ENCODE measurements around the gene CASZ1. TPM values are rescaled to one million over a fixed set of nuclear protein-coding genes. Genes with fewer than 3 reads are reported as not detected.

The CASZ1 gene
- polyA plus RNA-seq, 2 of the 4 experiments (the other 2 are of a cell fraction): 0.52 to 1.2 TPM

DNA sequence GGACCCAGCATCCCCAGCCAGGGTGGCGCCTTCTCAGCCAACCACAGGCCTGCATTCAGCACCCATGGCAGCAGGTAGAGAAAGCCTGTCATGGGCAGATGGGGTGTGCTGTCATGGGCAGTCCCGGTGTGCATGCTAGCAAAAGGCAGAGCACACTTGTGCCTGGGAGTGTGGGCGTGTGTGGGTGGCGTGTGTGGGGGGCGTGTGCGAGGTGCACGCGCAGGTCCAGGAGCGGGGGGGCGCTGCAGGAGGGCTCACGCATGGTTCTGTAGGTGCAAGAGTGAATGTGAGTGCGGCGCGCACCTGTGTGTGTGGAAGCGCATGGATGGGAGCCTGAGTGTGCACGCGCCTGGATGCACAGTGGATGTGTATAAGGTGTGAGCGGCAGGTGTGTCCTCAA lies 137.2 kb downstream of the CASZ1 start (continued):
- no peak for TF ChIP-seq NFE2L2 (conservative IDR thresholded peaks at IDR 0.05; ENCODE audit: low read length)
- TF ChIP-seq JUNB (IDR thresholded peaks at IDR 0.05): no peak

DNA sequence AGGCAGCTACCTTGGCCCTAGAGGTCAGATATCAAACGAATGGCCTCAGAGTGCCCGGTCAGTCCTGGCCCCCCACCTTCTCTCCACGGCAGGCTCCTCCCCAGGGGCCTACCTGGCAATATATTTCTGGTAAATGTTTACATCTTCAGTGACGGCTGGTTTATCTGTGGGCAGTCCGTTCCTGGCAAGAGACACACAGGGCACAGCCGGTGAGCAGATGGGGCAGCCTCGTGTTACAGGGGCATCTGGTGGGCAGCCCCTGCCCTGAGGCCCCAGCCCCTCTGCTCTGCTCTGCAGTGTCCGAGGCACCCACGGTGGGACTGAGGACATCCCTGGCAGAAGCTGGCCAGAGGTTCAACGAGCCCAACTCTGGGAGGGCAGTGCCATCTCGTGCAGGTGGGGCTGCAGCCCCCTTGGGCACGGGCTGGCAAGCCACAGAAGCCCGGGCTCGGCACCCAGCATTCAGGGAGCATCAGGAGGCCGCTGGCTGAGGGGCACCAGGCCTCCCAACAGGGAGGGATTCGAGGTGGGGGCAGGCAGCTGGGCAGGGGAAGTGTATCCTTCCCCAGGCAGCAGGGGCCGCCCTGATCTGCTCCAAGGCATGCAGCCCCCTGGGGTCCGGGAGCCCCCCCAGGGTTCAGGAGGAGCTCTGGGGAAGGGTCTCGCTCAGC lies 137.9 kb downstream of the CASZ1 start:
- Histone ChIP-seq H3K27ac (no peak overlapping the region), H3K4me3 (no peak overlapping the region), H3K4me1 (no peaks in the 10 kb centered on the region), H3K9me3 (no peaks in the 10 kb centered on the region), H3K4me2 (no peak overlapping the region)
- CTCF ChIA-PET: no interaction called here
- ATAC-seq: no peak
- TF ChIP-seq, protein P1, sequence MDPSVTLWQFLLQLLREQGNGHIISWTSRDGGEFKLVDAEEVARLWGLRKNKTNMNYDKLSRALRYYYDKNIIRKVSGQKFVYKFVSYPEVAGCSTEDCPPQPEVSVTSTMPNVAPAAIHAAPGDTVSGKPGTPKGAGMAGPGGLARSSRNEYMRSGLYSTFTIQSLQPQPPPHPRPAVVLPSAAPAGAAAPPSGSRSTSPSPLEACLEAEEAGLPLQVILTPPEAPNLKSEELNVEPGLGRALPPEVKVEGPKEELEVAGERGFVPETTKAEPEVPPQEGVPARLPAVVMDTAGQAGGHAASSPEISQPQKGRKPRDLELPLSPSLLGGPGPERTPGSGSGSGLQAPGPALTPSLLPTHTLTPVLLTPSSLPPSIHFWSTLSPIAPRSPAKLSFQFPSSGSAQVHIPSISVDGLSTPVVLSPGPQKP (IDR thresholded peaks at IDR 0.05; ENCODE audit: low read depth, low read length): no peak
- no peak for TF ChIP-seq ZNF302 (CRISPR knock-in tag; IDR thresholded peaks at IDR 0.05)
- no peak for TF ChIP-seq MAZ (IDR thresholded peaks at IDR 0.05; ENCODE audit: borderline replicate concordance, low read depth, low read length)
- TF ChIP-seq TFCP2L1 (CRISPR knock-in tag; IDR thresholded peaks at IDR 0.05): no peak
- no peak for TF ChIP-seq CEBPB (IDR thresholded peaks at IDR 0.05)
- no peak for TF ChIP-seq CHD4 (IDR thresholded peaks at IDR 0.05; ENCODE audit: borderline replicate concordance)
- no peak for TF ChIP-seq HDAC2 (IDR thresholded peaks at IDR 0.05)
- no peak for TF ChIP-seq ESRRA (IDR thresholded peaks at IDR 0.05; ENCODE audit: borderline replicate concordance, low read length)
- TF ChIP-seq ZSCAN20 (CRISPR knock-in tag; IDR thresholded peaks at IDR 0.05): no peak
- TF ChIP-seq HOXB5 (CRISPR knock-in tag; IDR thresholded peaks at IDR 0.05): no peak
- no peak for FAIRE-seq
- 51% methylated on average over 8 of the region's 19 CpGs for WGBS (ENCODE audit: missing lambda C conversion rate)
- POLR2A ChIA-PET: no interaction called here
- DNase-seq (ENCODE audit: low read depth in 1 of 2, low spot score in 1 of 2): no peak

DNA sequence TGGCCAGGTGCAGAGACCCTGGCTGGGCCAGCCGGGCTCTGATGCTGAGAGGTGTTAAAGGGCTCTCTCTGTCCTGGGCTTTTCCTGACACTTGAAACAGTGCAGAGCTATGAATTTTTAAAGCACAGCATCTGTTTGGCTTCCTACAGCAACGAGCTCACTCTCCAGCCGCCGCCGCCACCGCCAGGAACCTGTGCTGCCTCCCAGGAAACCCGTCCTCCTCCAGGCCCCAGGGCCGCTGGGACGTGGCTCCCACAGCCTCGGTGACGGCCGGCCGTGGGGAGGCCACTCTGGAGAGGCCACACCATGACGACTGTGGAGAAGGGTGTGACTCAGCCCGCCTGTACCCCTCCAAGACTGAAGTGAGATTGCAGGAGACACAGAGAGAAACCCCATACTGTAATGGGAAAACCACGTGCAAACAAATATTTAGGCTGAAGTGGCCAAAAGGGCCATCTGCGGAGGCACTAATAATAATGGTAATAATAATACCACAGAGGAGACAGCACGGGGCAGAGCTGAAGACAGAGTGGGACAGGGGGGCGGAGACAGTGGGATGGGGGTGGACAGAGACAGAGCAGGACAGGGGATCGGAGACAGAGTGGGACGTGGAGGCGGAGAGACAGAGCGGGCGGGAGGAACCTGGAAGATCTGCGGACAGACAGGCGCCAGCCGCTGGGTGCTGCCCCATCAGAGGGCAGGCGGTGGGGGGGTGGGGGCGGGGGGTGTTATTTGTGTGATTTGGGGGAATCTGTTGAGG lies 139.2 kb downstream of the CASZ1 start:
- no peak overlapping the region for H3K27ac ChIP-seq
- DNase-seq (ENCODE audit: low read depth in 1 of 2, low spot score in 1 of 2) (no peak), FAIRE-seq (no peak), ATAC-seq (no peak)
- POLR2A ChIA-PET: no interaction called here
- no peak overlapping the region for H3K4me3 ChIP-seq
- WGBS (ENCODE audit: missing lambda C conversion rate): 82% methylated on average over 20 of the region's 29 CpGs
- TF ChIP-seq TFCP2L1 (CRISPR knock-in tag; IDR thresholded peaks at IDR 0.05) (no peak), SREBF2 (IDR thresholded peaks at IDR 0.05) (no peak), ESRRA (IDR thresholded peaks at IDR 0.05; ENCODE audit: borderline replicate concordance, low read length) (no peak), CBX2 (IDR thresholded peaks at IDR 0.05; ENCODE audit: borderline replicate concordance, low read depth) (no peak)
- CTCF ChIA-PET: no interaction called here
- H3K4me1 ChIP-seq: no peaks in the 10 kb centered on the region
- no peaks in the 10 kb centered on the region for H3K9me3 ChIP-seq
- H3K4me2 ChIP-seq: no peak overlapping the region

DNA sequence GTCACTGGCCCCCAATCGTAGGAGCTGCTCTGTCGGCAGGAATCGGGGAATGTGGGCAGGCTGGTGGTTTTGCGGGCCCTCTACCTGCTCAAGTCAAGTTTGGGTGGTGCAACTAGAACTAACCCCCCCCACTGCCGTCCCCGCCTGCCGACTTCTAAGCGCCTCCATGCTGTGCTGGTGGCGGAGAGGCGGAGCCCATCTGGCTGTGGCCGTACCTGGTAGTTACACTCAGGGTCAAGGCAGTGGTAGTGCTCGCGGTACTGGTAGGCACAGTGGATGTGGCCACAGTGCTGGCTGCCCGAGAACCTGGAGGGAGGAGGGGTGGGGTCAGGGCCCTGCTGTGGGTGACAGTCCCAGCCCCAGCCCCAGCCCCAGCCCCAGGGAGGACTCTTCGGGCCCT lies 140.0 kb downstream of the CASZ1 start:
- WGBS (ENCODE audit: missing lambda C conversion rate): no CpG with 5 or more reads among the region's 15 CpGs
- FAIRE-seq (no peak), ATAC-seq (no peak), DNase-seq (ENCODE audit: low read depth in 1 of 2, low spot score in 1 of 2) (no peak)
- Histone ChIP-seq H3K4me1 (no peaks in the 10 kb centered on the region), H3K4me3 (no peak overlapping the region), H3K27ac (no peak overlapping the region), H3K9me3 (no peaks in the 10 kb centered on the region), H3K4me2 (no peak overlapping the region)
- ChIA-PET CTCF (interaction anchor here (1.2 kb wide), 1 partner anchor 142 kb away, joined by 4 read pairs; no protein-coding TSS in a partner anchor), POLR2A (no interaction called here)
- TF ChIP-seq SREBF2 (IDR thresholded peaks at IDR 0.05) (no peak), RCOR1 (IDR thresholded peaks at IDR 0.05; ENCODE audit: low read depth, low read length) (no peak), EHF (CRISPR knock-in tag; IDR thresholded peaks at IDR 0.05) (no peak), RFX5 (IDR thresholded peaks at IDR 0.05) (no peak), CHD4 (IDR thresholded peaks at IDR 0.05; ENCODE audit: borderline replicate concordance) (no peak)
- TF ChIP-seq, protein P2, sequence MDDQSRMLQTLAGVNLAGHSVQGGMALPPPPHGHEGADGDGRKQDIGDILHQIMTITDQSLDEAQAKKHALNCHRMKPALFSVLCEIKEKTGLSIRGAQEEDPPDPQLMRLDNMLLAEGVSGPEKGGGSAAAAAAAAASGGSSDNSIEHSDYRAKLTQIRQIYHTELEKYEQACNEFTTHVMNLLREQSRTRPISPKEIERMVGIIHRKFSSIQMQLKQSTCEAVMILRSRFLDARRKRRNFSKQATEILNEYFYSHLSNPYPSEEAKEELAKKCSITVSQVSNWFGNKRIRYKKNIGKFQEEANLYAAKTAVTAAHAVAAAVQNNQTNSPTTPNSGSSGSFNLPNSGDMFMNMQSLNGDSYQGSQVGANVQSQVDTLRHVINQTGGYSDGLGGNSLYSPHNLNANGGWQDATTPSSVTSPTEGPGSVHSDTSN (IDR thresholded peaks at IDR 0.05): no peak
- TF ChIP-seq, protein P3, sequence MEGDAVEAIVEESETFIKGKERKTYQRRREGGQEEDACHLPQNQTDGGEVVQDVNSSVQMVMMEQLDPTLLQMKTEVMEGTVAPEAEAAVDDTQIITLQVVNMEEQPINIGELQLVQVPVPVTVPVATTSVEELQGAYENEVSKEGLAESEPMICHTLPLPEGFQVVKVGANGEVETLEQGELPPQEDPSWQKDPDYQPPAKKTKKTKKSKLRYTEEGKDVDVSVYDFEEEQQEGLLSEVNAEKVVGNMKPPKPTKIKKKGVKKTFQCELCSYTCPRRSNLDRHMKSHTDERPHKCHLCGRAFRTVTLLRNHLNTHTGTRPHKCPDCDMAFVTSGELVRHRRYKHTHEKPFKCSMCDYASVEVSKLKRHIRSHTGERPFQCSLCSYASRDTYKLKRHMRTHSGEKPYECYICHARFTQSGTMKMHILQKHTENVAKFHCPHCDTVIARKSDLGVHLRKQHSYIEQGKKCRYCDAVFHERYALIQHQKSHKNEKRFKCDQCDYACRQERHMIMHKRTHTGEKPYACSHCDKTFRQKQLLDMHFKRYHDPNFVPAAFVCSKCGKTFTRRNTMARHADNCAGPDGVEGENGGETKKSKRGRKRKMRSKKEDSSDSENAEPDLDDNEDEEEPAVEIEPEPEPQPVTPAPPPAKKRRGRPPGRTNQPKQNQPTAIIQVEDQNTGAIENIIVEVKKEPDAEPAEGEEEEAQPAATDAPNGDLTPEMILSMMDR (IDR thresholded peaks at IDR 0.05): no peak
- TF ChIP-seq, protein P1 (IDR thresholded peaks at IDR 0.05; ENCODE audit: low read depth, low read length): no peak
